ENCODE measurements around the gene SLC25A17.
"Not testable (repeated sequence)": the region's sequence is repeated elsewhere in the genome, so short reads cannot be mapped to it uniquely, and the experiment has no call there.

SLC25A17 gene

DNA sequence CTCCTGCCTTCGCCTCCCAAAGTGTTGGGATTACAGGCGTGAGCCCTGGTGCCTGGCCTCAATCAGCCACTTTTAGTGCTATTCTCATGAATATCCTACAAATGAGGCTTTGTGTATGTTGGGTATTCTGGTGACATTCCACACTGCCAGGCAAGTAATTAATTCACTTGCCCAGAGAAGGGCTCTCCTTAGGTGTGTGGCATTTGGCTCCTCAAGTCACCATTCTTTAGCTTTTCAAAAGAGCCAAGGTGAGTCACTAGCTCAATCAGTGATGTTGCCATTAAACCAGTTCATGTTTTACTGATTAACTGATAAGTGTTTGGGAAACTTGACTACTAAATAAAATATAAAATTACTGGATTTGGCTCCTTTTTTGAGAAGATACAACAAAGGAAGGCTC, 52.2 kb downstream of the SLC25A17 start:
- H3K4me3 ChIP-seq (ENCODE audit: low read length), result no peak overlapping the region
- no peak for DNase-seq (ENCODE audit: low read depth, low spot score)

DNA sequence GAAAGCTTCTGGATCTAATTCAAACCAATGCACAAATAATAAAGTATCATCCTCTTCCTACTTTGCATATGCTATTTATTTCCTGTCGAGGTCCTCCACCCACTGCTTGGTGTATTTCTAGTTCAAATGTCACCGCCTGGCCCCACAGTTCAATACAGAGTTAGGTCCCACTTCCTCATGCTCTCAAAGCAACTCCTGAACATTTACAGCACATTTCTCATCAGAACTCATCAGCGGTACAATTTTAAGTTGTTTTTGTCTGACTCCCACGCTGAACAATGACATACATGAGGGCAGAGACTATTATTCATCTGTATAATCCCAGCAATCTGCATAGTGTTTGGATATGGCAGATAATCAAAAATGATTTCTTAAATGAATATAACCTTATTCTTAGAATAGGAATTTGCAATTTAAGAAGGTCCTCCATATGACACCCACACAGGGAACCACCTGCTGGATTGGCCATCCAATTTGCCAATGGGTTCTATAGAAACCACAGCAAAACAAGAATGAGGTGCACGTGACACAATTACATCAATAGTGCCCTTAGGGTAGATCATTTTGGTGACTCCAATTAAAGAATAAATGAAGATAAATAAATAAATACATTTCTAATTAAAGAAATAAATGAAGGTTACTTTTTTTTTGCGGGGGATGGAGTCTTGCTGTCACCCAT, 54.2 kb downstream of the SLC25A17 start:
- no peak for DNase-seq (ENCODE audit: low read depth, low spot score)
- H3K4me3 ChIP-seq (ENCODE audit: low read length), result no peak overlapping the region

DNA sequence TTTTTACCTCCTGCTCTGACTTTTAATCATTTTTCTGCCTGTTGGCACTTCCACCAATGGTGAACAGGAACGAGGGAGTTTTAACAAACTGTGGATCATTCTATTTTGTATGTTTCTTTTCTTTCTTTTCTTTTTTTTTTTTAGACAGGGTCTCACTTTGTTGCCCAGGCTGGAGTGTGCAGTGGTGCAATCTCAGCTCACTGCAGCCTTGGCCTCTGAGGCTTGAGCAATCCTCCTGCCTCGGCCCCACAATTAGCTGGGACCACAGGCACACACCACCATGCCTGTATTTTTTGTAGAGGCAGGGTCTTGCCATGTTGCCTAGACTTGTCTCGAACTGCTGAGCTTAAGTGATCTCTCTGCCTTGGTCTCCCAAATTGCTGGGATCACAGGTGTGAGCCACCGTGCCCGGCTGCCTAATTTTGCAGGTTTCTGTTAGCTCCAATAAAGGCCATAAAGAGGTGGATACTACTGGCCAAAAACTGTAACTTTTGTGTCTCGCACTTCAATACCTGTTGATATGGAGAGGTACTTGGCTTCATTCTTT, 59.8 kb downstream of the SLC25A17 start:
- H3K4me3 ChIP-seq (ENCODE audit: low read length), result no peak overlapping the region
- DNase-seq (ENCODE audit: low read depth, low spot score), result no peak

DNA sequence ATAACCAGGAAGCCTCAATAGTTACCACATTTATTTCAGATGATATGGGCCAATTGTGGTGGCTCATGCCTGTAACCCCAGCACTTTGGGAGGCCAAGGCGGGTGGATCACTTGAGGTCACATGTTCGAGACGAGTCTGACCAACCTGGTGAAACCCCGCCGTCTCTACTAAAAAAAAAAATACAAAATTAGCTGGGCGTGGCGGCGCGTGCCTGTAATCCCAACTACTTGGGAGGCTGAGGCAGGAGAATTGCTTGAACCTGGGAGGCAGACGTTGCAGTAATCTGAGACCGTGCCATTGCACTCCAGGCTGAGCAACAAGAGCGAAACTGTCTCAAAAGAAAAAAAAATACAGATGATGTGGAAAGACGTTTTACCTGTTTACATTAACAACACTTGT, 60.3 kb downstream of the SLC25A17 start:
- H3K4me3 ChIP-seq (ENCODE audit: low read length); DNase-seq (ENCODE audit: low read depth, low spot score): not testable (repeated sequence)

DNA sequence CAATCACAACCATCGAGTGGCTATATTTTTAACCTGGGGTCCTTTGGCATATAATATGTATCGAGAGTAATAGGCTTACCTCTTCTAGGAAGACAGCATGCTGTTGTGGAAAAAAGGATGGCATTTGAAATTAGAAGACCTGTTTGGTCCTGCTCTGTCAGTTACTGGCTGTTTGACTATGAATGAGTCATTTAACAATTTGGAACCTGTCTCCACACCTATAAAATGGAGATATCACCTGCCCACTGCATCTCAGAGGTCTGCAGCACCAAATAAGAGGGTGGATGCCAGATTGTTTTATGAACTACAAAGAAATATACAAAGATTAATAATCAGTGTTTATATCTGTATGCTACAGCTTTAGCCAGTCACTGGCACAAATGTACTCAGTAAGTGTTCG, 60.8 kb downstream of the SLC25A17 start:
- no peak overlapping the region for H3K4me3 ChIP-seq (ENCODE audit: low read length)
- DNase-seq (ENCODE audit: low read depth, low spot score), result no peak

DNA sequence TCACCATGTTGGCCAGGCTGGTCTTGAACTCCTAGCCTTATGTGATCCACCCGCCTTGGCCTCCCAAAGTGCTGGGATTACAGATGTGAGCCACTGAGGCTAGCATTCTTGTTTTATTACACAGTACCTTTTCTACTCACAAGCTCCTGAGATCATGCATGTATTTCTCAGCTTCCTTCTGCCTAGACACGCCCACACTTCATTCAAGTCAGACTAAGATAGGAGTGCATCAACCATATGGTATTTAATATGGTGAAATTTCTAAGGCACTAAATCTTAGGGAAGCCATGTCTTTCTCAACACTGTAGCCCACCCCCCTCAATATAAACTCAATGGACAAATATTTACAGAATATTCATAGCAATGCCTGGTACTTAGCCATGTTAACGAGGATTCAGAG, 62.1 kb downstream of the SLC25A17 start:
- no peak for DNase-seq (ENCODE audit: low read depth, low spot score)
- H3K4me3 ChIP-seq (ENCODE audit: low read length), result no peak overlapping the region

DNA sequence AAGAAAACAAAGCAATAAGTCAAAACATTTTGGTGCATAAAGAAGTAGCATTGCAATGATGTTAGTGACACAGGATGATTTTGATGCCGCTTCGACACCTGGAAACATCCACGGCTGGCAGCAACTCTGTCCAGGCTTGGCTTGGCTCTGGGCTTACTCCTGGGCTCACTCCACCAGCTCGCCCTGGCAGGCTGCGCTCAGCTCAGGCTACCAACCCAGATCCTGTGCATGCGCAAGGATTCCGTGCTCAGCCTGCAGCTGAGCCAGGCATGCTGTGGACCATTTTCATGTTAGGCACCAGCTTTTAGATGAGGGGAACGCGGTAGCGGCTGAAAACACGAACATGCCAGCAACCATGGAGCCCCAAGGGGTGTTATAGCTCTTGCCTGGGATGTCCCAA, 66.0 kb downstream of the SLC25A17 start:
- DNase-seq (ENCODE audit: low read depth, low spot score), result no peak
- H3K4me3 ChIP-seq (ENCODE audit: low read length), result no peak overlapping the region

DNA sequence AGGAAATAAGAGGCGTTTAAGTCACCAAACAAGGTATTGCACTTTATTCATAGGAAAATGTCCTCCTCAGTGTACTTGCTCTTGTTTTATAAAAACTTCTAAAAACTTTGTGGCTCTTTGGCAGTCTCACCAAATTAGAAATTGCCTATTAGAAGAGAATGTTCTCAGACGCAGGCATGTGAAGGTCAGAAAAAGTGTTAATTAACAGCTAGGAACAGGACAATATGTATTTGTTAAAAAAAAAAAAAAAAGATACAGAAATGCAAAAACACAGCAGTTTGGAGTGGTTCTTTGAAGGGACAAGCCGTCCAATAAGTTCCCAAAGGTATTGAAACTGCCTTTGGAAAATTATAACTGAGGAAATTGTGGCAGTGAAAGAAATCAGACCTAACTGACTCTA, 67.9 kb downstream of the SLC25A17 start:
- no peak overlapping the region for H3K4me3 ChIP-seq (ENCODE audit: low read length)
- DNase-seq (ENCODE audit: low read depth, low spot score), result no peak

DNA sequence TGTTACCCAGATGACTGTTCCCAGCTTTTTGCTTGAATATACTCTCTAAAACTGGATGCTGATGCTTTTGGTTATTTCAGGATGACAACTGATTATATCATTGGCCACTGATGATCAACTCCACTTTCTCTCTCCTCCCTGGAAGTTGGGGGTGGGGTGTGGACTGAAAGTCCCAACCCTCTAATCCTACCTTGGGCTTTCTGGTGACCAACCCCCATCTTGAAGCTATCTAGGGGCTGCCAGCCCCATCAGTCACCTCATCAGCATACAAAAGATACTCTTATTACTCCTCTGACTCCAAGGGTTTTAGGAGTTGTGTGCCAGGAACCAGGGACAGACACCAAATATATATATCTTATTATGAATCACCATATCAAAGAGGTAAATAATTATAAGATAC, 69.3 kb downstream of the SLC25A17 start:
- no peak overlapping the region for H3K4me3 ChIP-seq (ENCODE audit: low read length)
- DNase-seq (ENCODE audit: low read depth, low spot score), result no peak

DNA sequence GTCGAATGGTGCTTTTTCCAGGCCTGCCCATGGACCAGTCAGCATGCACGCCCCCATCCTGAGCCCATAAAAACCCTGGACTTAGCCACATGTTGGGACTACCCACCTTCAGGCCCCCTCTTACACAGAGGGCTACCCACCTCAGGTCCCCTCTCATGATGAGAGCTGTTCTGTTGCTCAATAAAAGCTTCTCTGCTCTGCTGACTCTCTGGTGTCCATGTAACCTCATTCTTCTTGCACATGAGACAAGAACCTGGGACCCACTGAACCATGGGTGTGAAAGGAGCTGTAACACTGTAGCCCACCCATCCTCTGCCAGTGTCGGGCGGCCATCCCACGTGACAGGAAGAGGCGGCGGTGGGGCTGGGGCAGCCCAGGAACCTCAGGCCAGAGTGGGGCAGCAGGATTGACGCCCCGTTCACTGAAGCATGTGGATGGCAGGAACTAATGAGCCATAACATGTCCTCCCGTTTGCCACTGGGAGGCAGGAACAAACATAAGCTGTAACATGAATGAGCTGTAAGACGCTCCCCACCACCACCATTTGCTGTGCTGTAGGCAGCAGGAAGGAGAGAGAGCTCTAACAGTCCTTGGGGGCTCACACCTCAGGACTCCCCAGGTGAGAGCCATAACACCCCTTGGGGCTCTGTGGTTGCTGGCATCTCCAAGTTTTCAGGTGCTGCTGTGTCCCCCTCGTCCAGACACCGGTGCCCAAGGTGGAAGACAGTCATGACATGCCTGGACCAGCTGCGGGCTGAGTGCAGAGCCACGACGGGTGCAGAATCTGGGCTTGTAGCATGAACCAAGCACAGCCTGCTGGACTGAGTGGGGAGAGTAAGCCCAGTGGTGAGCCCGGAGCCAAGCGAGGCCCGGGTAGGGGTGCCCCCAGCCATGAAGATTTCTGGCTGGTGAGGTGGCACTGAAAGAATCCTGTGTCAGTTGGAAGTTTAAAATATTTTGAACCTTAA, 70.5 kb downstream of the SLC25A17 start:
- DNase-seq (ENCODE audit: low read depth, low spot score), result no peak
- no peak overlapping the region for H3K4me3 ChIP-seq (ENCODE audit: low read length)

DNA sequence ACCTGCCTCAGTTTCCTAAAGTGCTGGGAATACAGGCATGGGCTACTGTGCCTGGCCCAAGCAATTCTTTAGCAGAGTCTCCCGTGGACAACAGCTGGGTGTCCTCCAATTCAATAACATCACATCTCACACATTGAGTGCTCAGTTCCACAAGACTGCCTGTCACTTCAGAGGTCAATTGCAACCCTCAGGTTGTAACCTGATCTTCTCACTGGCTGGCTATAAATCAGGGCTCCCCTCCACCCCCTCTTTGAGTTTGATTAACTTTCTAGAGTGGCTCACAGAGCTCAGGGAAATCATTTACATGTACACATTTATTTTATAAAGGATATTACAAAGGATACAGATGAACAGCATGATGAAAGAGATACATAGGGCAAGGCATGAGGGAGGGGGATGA, 71.8 kb downstream of the SLC25A17 start:
- H3K4me3 ChIP-seq (ENCODE audit: low read length), result no peak overlapping the region
- no peak for DNase-seq (ENCODE audit: low read depth, low spot score)

DNA sequence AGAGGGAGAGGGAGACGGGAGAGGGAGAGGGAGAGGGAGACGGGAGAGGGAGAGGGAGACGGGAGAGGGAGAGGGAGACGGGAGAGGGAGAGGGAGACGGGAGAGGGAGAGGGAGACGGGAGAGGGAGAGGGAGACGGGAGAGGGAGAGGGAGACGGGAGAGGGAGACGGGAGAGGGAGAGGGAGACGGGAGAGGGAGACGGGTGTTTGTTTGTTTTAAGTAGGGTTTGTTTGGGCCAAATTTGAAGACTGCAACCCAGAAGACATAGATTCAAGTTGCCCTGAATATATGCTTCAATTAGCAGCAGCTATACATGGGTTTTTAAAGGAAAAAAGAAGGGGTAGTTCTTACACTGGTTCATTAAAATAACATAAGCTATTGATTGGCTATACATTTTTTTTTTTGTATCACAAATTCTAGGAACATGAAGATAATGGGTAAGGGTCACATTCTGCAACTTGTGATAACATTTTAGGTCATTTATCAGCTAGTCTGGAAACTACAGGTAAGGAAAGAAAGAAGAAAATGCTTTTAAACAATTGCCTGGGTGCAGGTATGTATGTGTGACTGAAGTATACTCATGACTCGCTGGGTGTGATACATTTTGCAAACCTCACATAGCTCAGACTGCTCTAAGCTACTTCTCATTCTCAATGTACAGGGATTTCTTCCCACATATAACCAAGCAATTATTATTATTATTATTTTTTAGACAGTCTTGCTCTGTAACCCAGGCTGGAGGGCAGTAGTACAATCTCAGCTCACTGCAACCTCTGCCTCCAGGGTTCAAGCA, 72.5 kb downstream of the SLC25A17 start:
- no peak for DNase-seq (ENCODE audit: low read depth, low spot score)
- no peak overlapping the region for H3K4me3 ChIP-seq (ENCODE audit: low read length)

DNA sequence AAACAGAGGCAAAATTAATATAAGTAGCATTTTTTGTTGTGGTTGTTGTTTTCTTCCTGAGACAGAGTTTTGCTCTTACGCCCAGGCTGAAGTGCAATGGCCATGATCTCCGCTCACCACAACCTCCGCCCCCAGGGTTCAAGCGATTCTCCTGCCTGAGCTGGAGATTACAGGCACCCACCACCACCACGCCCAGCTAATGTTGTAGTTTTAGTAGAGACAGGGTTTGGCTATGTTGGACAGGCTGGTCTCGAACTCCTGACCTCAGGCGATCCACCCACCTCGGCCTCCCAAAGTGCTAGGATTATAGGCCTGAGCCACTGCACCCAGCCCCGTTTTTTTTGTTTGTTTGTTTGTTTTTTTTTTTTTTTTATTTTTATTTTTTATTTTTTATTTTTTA, 75.4 kb downstream of the SLC25A17 start:
- no peak for DNase-seq (ENCODE audit: low read depth, low spot score)
- H3K4me3 ChIP-seq (ENCODE audit: low read length), result no peak overlapping the region

DNA sequence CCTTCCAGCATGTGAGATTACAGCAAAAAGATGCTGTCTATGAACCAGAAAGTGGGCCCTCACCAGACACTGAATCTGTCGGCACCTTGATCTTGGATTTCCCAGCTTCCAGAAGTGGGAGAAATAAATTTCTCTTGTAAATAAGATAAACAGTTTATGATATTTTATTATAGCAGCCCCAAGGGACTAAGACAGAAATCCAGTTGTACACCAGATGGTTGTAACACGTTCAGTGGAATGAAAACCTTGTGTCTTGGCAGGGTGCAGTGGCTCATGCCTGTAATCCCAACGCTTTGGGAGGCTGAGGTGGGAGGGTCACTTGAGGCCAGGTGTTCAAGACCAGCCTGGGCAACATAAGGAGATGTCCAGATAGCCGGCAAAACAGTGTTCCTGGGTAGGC, 78.0 kb downstream of the SLC25A17 start:
- no peak overlapping the region for H3K4me3 ChIP-seq (ENCODE audit: low read length)
- no peak for DNase-seq (ENCODE audit: low read depth, low spot score)

DNA sequence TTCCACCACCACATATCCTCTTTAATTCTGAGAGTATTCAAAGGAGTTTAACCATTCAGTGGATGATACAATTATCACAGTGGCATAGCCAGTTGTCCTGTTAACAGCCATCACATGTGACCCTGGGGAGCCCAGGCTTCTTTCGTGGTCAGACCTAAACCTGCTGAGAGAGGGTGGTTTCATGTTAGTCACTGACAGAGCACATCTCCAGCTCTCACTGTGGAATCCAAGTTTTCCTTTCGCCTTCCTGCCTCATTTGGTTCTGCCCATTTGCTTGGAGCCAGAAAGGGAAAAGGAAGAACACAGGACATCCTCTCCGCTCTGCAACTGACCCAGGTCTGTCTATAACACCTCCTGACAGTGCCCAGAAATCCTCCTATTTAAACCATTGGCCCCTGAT, 79.4 kb downstream of the SLC25A17 start:
- H3K4me3 ChIP-seq (ENCODE audit: low read length), result no peak overlapping the region
- DNase-seq (ENCODE audit: low read depth, low spot score), result no peak

DNA sequence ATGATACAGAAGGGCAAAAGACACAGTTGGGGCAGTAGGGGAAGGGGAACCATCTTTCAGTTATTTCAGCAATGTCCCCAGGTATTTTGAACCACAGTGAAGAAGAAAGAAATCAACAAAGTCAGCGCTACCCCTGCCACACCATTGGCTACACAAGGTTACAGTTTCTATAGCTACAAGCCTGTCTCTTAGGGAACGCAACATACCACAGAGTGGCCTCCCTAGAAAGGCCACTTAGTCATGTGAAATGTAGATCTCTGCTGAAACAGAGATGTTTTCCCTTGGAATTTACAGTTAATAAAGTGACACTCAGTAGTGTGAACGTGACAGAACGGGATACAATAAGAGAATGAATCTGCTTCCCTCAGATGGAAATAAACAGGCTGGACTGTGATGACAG, 85.2 kb downstream of the SLC25A17 start:
- H3K4me3 ChIP-seq (ENCODE audit: low read length), result no peak overlapping the region
- no peak for DNase-seq (ENCODE audit: low read depth, low spot score)

DNA sequence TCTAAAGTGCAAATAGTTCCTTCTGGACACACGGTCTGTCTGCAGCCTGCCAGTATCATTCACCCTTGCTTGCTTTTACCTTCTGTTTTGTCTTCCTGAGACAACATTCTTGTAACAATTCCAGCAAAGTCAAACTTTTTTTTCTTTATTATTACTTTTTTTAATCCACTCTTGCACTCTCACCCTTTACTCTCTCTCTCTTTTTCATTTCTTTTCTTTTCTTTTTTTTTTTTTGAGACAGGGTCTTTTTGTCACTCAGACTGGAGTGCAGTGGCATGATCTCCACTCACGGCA, 86.2 kb downstream of the SLC25A17 start:
- no peak overlapping the region for H3K4me3 ChIP-seq (ENCODE audit: low read length)
- no peak for DNase-seq (ENCODE audit: low read depth, low spot score)

DNA sequence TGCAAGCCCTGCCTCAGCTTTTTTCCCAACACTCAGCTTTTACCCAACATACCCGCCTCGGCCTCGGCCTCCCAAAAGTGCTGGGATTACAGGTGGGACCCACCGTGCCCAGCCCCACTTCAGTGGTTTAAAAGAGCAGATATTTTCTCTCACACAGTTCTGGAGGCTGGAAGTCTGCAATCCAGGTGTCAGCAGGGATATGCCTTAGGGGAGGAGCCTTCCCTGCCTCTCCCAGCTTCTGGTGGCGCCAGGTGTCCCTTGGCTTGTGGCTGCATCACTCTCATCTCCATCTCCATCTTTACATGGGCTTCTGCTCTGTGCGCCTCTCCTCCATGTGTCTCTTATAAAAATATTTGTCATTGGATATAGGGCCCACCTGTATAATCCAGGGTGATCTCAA, 89.9 kb downstream of the SLC25A17 start:
- DNase-seq (ENCODE audit: low read depth, low spot score), result no peak
- no peak overlapping the region for H3K4me3 ChIP-seq (ENCODE audit: low read length)

DNA sequence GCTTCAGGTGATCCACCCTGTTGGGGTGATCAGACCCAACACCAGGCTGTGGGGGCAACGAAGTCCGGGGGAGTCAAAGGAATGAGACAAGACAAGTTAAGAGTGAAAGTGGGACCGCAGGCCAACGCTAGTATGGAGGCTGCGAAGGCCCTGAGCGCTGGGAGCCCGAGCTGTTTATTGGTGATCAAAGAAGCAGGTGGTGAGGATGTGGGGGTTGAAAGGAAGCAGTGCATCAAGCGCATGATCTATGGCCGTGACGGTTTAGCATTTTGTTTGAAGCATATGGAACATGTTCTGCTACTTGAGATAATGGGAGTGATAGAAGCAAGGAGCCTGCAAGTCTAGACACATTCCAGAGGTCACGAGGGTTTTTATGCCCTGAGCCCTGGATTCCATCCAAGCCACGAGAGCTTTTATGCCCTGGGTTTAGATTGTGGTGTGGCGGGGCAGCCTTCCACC, 90.4 kb downstream of the SLC25A17 start:
- peak overlapping the region; percentile 45 for H3K4me3 ChIP-seq (ENCODE audit: low read length)
- DNase-seq (ENCODE audit: low read depth, low spot score), result peak; percentile 98

Data from Jurkat, Clone E6-1 (cell line).